Measurements from ENCODE around the gene LCE1C. TPM values are rescaled to one million over a fixed set of nuclear protein-coding genes. Genes with fewer than 3 reads are reported as not detected.

LCE1C gene
- not detected for total RNA-seq

GRCh38 chr1:152806576-152806975 is at the start of gene LCE1C:
Gene LCE1C, minus strand, starts transcription at chr1:152806651. Its CDS starts 1,173 bp downstream, at chr1:152805478.
- H3K27ac ChIP-seq, result no peak within 1 kb of the TSS
- H3K27me3 ChIP-seq, result no peaks in the 10 kb centered on the region
- no peaks in the 10 kb centered on the region for H3K9me3 ChIP-seq
- TF ChIP-seq POLR2A (IDR thresholded peaks at IDR 0.05) (no peak), POLR2AphosphoS5 (IDR thresholded peaks at IDR 0.05; ENCODE audit: insufficient read depth in 1 of 2, low read depth in 1 of 2) (no peak), CTCF (IDR thresholded peaks at IDR 0.05) (no peak)
- H3K4me1 ChIP-seq, result no peaks in the 10 kb centered on the region
- no peak within 1 kb of the TSS for H3K4me3 ChIP-seq
- intact Hi-C loops (cut with DNase I), result no loop called here
- no peaks in the 10 kb centered on the region for H3K36me3 ChIP-seq
- DNase-seq (ENCODE audit: extremely low spot score in 2 of 2), result no peak

- intact Hi-C loops (cut with DNase I), result no loop called here
- TF ChIP-seq POLR2AphosphoS5 (IDR thresholded peaks at IDR 0.05; ENCODE audit: insufficient read depth in 1 of 2, low read depth in 1 of 2) (no peak), CTCF (IDR thresholded peaks at IDR 0.05) (no peak), POLR2A (IDR thresholded peaks at IDR 0.05) (no peak)
- no peaks in the 10 kb centered on the region for H3K9me3 ChIP-seq
- H3K27me3 ChIP-seq, result no peaks in the 10 kb centered on the region
- H3K4me1 ChIP-seq, result no peaks in the 10 kb centered on the region
- no peak overlapping the region for H3K4me3 ChIP-seq
- no peak overlapping the region for H3K27ac ChIP-seq
- H3K36me3 ChIP-seq, result no peaks in the 10 kb centered on the region
- DNase-seq (ENCODE audit: extremely low spot score in 2 of 2), result no peak
Measured at GRCh38 chr1:152855661-152856060, 49.2 kb upstream of the LCE1C start.

GRCh38 chr1:152842556-152842955 is 36.1 kb upstream of the LCE1C start, which contains the start of gene LCE6A:
Gene LCE6A, plus strand, starts transcription at chr1:152842856. Its CDS starts 665 bp downstream, at chr1:152843521.
- Histone ChIP-seq H3K27me3 (no peaks in the 10 kb centered on the region), H3K36me3 (no peaks in the 10 kb centered on the region), H3K9me3 (no peaks in the 10 kb centered on the region), H3K4me3 (no peak within 1 kb of the TSS), H3K4me1 (no peaks in the 10 kb centered on the region), H3K27ac (no peak within 1 kb of the TSS)
- no peak for TF ChIP-seq POLR2AphosphoS5 (IDR thresholded peaks at IDR 0.05; ENCODE audit: insufficient read depth in 1 of 2, low read depth in 1 of 2)
- TF ChIP-seq POLR2A (IDR thresholded peaks at IDR 0.05), result no peak
- TF ChIP-seq CTCF (IDR thresholded peaks at IDR 0.05), result no peak
- DNase-seq (ENCODE audit: extremely low spot score in 2 of 2), result no peak
- intact Hi-C loops (cut with DNase I), result no loop called here

DNA sequence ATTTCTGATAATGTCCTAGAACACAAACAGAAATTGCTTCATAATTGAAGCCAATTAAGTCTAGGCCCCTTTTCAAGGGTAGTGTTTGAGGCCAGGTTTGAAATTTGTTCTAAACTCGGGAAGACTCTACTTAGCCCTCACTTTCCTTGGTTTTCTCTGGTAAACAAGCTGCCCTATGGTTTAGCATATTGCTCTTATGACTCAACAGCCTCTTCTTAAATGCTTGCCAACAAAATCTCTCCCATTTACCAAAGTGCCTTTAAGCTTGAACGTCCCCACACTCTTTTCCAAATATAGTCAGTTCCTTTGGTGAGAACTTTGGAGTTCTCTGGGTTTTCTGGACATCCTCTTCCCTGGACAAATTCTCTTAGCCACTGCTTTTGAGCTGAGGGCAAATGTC is 30.4 kb upstream of the LCE1C start:
- DNase-seq (ENCODE audit: extremely low spot score in 2 of 2), result no peak
- Histone ChIP-seq H3K4me3 (no peak overlapping the region), H3K9me3 (no peaks in the 10 kb centered on the region), H3K27me3 (no peaks in the 10 kb centered on the region), H3K36me3 (no peaks in the 10 kb centered on the region), H3K4me1 (no peaks in the 10 kb centered on the region), H3K27ac (no peak overlapping the region)
- intact Hi-C loops (cut with DNase I), result no loop called here
- no peak for TF ChIP-seq POLR2A (IDR thresholded peaks at IDR 0.05)

DNA sequence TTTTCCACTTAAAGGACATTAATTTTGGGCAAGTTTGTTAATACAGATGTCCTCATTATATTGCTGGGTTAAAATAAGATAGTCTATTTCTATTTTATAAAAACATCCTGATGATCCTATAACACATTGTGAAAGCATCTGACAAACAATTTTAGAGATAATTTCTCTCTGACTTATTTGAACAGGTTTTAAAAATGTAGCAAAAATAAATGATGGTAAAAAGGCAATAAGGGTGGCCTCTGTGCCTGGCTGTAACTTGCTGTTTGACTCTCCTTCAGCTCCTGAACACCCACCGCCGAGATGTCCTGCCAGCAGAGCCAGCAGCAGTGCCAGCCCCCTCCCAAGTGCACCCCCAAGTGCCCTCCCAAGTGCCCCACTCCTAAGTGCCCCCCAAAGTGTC is 20.7 kb upstream of the LCE1C start, which contains the start of gene LCE1A:
Gene LCE1A, plus strand, starts transcription at position 301 of the 400 bp plus-strand sequence. Its CDS starts 0 bp downstream, at position 301.
- Histone ChIP-seq H3K36me3 (no peaks in the 10 kb centered on the region), H3K9me3 (no peaks in the 10 kb centered on the region), H3K27ac (no peak within 1 kb of the TSS), H3K4me3 (no peak within 1 kb of the TSS), H3K4me1 (no peaks in the 10 kb centered on the region), H3K27me3 (no peaks in the 10 kb centered on the region)
- intact Hi-C loops (cut with DNase I), result no loop called here
- DNase-seq (ENCODE audit: extremely low spot score in 2 of 2), result no peak
- TF ChIP-seq POLR2AphosphoS5 (IDR thresholded peaks at IDR 0.05; ENCODE audit: insufficient read depth in 1 of 2, low read depth in 1 of 2), result no peak
- no peak for TF ChIP-seq POLR2A (IDR thresholded peaks at IDR 0.05)
- no peak for TF ChIP-seq CTCF (IDR thresholded peaks at IDR 0.05)

All from vagina (tissue), 2 donors.